Mesothelial cell of epicardium (in vitro differentiated cells): ENCODE results near the gene ARHGEF39. TPM values are rescaled to one million over a fixed set of nuclear protein-coding genes. Genes with fewer than 3 reads are reported as not detected.
A peak's percentile ranks its signal among the peaks of the same experiment; 100 is the strongest.

ENCODE experiments used
- DNase-seq, 2 experiments: peaks; one replicate each; pipeline ENCODE4 v3.0.0; 2021; ENCODE audit warnings: low spot score in 2 of 2; ENCODE audit not compliant: unreplicated experiment in 2 of 2
- H3K27ac Mint-ChIP-seq: 2 replicates; pipeline ENCODE4 v1.8.0; 2021; ENCODE audit warnings: mixed read lengths
- H3K27me3 Mint-ChIP-seq: 2 replicates; pipeline ENCODE4 v1.8.0; 2021; ENCODE audit warnings: low read depth, mixed read lengths
- H3K36me3 Mint-ChIP-seq: 2 replicates; pipeline ENCODE4 v1.8.0; 2021; ENCODE audit warnings: mixed read lengths
- H3K4me1 Mint-ChIP-seq: 2 replicates; pipeline ENCODE4 v1.8.0; 2021; ENCODE audit warnings: mixed read lengths
- H3K4me3 Mint-ChIP-seq: 2 replicates; pipeline ENCODE4 v1.8.0; 2021; ENCODE audit warnings: mild to moderate bottlenecking, moderate library complexity, mixed read lengths
- H3K9me3 Mint-ChIP-seq: 2 replicates; pipeline ENCODE4 v1.8.0; 2021; ENCODE audit warnings: mixed read lengths
- total RNA-seq: library from RNA; stranded (reverse); gene quantifications from 3 replicates; pipeline ENCODE4 v1.2.1, GENCODE V29; 2021
- TF ChIP-seq, protein P1 (sequence below): fragments of 200-600 bp; sonication (generic); IDR thresholded peaks from one replicate; pipeline ENCODE4 v1.5.0; 2021; ENCODE audit warnings: antibody characterized with exemption; ENCODE audit not compliant: unreplicated experiment

The ARHGEF39 gene
- total RNA-seq, 1 donor from 2014 or later = 6.3 TPM

DNA sequence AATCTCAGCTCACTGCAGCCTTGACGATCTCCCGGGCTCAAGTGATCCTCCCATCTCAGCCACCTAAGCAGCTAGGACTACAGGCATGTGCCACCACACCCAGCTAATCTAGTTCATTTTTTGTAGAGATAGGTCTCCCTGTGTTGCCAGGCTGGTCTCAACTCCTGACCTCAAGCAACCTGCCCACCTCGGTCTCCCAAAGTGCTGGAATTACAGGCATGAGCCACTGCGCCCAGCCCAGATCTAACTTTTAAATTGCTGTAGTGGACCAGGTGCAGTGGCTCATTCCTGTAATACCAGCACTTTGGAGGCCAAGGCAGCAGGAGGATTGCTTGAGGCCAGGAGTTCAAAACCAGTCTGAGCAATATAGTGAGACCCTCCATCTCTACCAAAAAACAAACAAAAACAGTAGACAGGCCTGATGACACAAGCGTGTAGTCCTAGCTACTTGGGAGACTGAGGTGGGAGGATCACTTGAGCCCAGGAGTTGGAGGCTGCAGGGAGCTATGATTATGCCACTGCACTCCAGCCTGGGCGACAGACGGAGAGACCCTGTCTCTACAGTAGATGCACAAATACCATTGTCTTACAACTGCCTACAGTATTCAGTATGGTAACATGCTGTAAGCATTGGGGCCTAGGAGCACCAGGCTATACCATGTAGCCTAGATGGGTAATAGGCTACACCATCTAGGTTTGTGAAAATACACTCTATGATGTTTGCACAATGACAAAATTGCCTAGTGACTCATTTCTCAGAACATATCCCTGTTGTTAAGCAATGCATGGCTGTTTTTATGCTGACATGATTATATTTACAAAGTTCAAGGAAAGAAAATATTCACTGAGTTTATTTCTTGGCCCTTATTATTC is 12.8 kb downstream of the ARHGEF39 start:
- Mint-ChIP-seq H3K27ac (no peak overlapping the region), H3K36me3 (no peaks in the 10 kb centered on the region), H3K4me1 (peaks cover 19% of the 10 kb centered on the region), H3K27me3 (no peaks in the 10 kb centered on the region), H3K4me3 (no peak overlapping the region), H3K9me3 (no peaks in the 10 kb centered on the region)
- TF ChIP-seq, protein P1, sequence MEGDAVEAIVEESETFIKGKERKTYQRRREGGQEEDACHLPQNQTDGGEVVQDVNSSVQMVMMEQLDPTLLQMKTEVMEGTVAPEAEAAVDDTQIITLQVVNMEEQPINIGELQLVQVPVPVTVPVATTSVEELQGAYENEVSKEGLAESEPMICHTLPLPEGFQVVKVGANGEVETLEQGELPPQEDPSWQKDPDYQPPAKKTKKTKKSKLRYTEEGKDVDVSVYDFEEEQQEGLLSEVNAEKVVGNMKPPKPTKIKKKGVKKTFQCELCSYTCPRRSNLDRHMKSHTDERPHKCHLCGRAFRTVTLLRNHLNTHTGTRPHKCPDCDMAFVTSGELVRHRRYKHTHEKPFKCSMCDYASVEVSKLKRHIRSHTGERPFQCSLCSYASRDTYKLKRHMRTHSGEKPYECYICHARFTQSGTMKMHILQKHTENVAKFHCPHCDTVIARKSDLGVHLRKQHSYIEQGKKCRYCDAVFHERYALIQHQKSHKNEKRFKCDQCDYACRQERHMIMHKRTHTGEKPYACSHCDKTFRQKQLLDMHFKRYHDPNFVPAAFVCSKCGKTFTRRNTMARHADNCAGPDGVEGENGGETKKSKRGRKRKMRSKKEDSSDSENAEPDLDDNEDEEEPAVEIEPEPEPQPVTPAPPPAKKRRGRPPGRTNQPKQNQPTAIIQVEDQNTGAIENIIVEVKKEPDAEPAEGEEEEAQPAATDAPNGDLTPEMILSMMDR = no peak
- DNase-seq = no peak

DNA sequence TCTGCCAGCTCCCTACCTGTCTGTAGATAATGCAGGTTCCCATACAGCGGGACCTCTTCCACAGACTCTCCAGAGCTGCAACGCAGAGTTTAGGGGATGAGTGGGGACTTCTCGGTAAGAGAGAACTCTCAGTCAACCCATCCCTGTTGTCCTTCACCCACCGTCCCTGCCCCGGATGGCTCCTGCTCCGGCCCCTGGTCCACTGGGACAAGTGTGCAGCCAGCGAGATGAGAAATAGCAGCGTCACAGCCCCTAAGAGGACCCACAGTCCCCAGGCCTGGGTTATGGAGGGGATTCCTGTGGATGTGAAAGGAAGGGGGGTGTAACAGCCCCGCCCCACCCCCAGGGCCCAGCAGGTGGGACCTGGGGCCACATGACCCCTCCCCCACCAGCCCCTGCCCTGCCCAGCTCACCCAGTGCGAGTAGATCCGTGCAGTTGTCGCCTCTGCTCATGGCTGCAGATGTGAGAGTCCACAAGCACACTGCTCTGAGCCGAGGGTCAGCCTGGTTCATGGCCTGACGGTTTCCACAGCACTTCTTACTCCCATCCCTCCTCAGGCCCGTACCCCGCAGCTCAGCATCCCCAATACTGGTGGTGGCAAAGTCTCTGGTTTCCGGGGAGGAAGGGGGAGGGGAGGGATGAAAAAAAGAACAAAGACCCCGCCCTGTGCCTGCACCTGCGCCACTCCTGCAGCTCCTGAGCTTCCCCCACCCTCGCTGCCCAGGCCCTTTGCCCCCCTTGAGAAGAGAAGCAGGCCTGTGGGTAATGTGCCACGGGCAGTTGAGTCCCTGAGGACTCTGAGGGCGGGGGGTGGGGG is 14.4 kb downstream of the ARHGEF39 start, which contains the start of gene SIT1:
Gene SIT1, minus strand, starts transcription at position 591 of the 818 bp plus-strand sequence. Its CDS starts 78 bp downstream, at position 513.
- Mint-ChIP-seq H3K27ac (no peak within 1 kb of the TSS), H3K4me1 (peaks cover 11% of the 10 kb centered on the region), H3K27me3 (no peaks in the 10 kb centered on the region), H3K9me3 (no peaks in the 10 kb centered on the region), H3K36me3 (no peaks in the 10 kb centered on the region), H3K4me3 (no peak within 1 kb of the TSS)
- no peak for DNase-seq
- TF ChIP-seq, protein P1 = no peak

DNA sequence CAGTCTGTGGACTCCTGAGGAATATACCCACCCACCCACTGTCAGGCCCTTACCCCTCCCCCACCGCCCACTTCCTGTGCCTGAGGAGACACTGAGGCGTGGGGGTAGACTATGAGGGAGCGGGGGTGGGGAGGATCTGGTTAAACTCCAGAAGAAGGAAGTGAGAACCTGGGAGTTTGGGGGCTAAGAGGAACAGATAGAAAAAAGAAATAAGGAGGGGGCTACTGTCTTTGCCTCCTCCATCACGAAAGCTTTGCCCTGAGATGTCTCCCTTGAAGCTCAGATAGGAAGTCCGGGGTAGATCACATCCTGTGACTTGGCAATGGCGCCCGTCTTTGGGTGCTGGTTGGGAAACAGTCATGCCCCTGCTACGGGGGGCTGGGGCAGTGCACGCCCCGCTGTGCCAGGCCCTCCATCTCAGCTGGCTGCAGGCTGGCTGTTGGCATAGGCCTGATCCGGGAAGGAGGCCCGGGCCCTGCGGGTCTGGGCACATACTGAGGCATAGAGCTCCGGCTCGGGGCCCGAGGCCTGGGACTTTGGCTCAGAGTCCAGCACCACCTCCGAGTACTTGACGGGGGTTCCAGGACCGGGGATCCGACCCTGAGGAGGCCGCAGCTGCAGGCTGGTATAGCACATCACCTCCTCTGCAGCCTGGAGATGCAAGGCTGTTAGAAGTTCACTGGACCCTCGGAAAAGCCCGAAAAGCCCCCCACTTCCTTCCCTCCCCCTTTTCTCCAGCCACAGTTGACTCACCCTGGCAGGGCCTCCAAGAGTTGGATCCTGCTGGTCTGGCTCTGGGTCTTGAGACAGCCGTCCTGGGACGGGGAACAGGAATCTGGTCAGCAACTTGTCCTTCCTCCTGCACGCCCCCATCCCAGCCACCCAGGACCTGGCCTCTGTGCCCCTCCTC is 15.3 kb downstream of the ARHGEF39 start:
- DNase-seq = no peak
- Mint-ChIP-seq H3K4me3 (no peak overlapping the region), H3K27ac (no peak overlapping the region), H3K9me3 (no peaks in the 10 kb centered on the region), H3K27me3 (no peaks in the 10 kb centered on the region), H3K4me1 (peaks cover 13% of the 10 kb centered on the region), H3K36me3 (no peaks in the 10 kb centered on the region)
- TF ChIP-seq, protein P1 = no peak

DNA sequence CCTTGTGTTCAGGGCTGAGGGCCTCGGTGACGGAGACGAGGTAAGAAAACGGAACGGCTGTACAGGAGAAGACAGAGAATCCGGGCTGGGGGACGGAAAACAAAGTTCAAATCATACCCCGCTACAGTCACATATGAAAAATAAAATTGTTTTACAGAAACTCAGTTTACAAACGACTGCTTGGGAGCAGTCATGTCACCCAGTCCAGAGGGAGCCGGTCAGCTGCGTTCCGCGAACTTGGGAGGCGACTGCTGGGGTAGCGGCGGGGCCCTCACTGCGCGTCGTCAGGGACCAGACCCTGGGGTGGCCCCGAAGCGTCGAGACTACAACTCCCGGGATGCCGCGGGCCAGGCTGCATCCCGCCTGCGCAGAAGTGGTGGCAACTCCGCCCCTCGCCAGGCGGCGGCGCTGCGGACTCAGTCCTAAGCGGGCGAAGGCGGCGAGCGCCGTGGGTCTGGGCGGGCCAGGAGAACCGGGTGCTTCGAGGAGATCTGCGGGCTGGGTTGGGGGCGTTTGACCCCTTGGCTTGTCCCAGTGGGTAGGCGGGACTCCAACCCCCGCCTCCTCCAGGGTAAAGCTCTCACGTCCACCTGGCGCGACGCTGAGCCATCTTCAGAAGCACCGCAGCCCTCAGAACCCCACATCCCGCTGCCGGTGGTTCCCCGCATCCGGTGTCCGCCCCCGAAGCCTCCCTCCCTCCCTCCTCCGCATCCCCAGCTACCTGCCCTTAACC is 18.3 kb downstream of the ARHGEF39 start:
- H3K9me3 Mint-ChIP-seq = no peaks in the 10 kb centered on the region
- H3K27ac Mint-ChIP-seq = peak overlapping the region; percentile 99
- TF ChIP-seq, protein P1 = peak; percentile 93

More for the DNA sequence above, 18.3 kb downstream of the ARHGEF39 start:
- H3K4me3 Mint-ChIP-seq = peak overlapping the region; percentile 83
- peak; percentile 89 to 96 for DNase-seq
- no peaks in the 10 kb centered on the region for H3K27me3 Mint-ChIP-seq
- H3K36me3 Mint-ChIP-seq = peaks cover 2% of the 10 kb centered on the region
- peaks cover 15% of the 10 kb centered on the region for H3K4me1 Mint-ChIP-seq
